Measurements from ENCODE around the gene XYLT1. TPM values are rescaled to one million over a fixed set of nuclear protein-coding genes. Genes with fewer than 3 reads are reported as not detected.

XYLT1 gene
- total RNA-seq, 1 donor from 2014 or later, result 1.6 TPM

GRCh38 chr16:17328932-17329331 lies 141.8 kb downstream of the XYLT1 start:
- no peak for TF ChIP-seq CTCF (IDR thresholded peaks at IDR 0.05; ENCODE audit: insufficient read depth, low read length, poor library complexity, severe bottlenecking)
- no peaks in the 10 kb centered on the region for H3K36me3 ChIP-seq (ENCODE audit: control insufficient read depth, insufficient read depth, low read length)
- H3K27me3 ChIP-seq (ENCODE audit: control insufficient read depth, insufficient read depth, low read length), result no peaks in the 10 kb centered on the region
- no peak overlapping the region for H3K4me3 ChIP-seq (ENCODE audit: low read depth, low read length)
- DNase-seq (ENCODE audit: low read depth), result no peak

- no peak for TF ChIP-seq CTCF (IDR thresholded peaks at IDR 0.05; ENCODE audit: insufficient read depth, low read length, poor library complexity, severe bottlenecking)
- Histone ChIP-seq H3K27me3 (ENCODE audit: control insufficient read depth, insufficient read depth, low read length) (no peaks in the 10 kb centered on the region), H3K36me3 (ENCODE audit: control insufficient read depth, insufficient read depth, low read length) (no peaks in the 10 kb centered on the region), H3K4me3 (ENCODE audit: low read depth, low read length) (no peak overlapping the region)
- peak; percentile 44 for DNase-seq (ENCODE audit: low read depth)
Observed at GRCh38 chr16:17327664-17328335, 143.0 kb downstream of the XYLT1 start.

- H3K36me3 ChIP-seq (ENCODE audit: control insufficient read depth, insufficient read depth, low read length), result no peaks in the 10 kb centered on the region
- TF ChIP-seq CTCF (IDR thresholded peaks at IDR 0.05; ENCODE audit: insufficient read depth, low read length, poor library complexity, severe bottlenecking), result no peak
- H3K4me3 ChIP-seq (ENCODE audit: low read depth, low read length), result no peak overlapping the region
- H3K27me3 ChIP-seq (ENCODE audit: control insufficient read depth, insufficient read depth, low read length), result no peaks in the 10 kb centered on the region
- no peak for DNase-seq (ENCODE audit: low read depth)
Observed at GRCh38 chr16:17325476-17326143, 145.2 kb downstream of the XYLT1 start.

GRCh38 chr16:17324451-17324850 lies 146.3 kb downstream of the XYLT1 start:
- TF ChIP-seq CTCF (IDR thresholded peaks at IDR 0.05; ENCODE audit: insufficient read depth, low read length, poor library complexity, severe bottlenecking), result no peak
- Histone ChIP-seq H3K4me3 (ENCODE audit: low read depth, low read length) (no peak overlapping the region), H3K27me3 (ENCODE audit: control insufficient read depth, insufficient read depth, low read length) (no peaks in the 10 kb centered on the region), H3K36me3 (ENCODE audit: control insufficient read depth, insufficient read depth, low read length) (no peaks in the 10 kb centered on the region)
- no peak for DNase-seq (ENCODE audit: low read depth)

- no peaks in the 10 kb centered on the region for H3K27me3 ChIP-seq (ENCODE audit: control insufficient read depth, insufficient read depth, low read length)
- no peaks in the 10 kb centered on the region for H3K36me3 ChIP-seq (ENCODE audit: control insufficient read depth, insufficient read depth, low read length)
- TF ChIP-seq CTCF (IDR thresholded peaks at IDR 0.05; ENCODE audit: insufficient read depth, low read length, poor library complexity, severe bottlenecking), result no peak
- no peak overlapping the region for H3K4me3 ChIP-seq (ENCODE audit: low read depth, low read length)
- no peak for DNase-seq (ENCODE audit: low read depth)
Observed at GRCh38 chr16:17323171-17323570, 147.6 kb downstream of the XYLT1 start.
